Colonic mucosa (tissue), 4 donors: ENCODE data around the gene PHF12. TPM values are rescaled to one million over a fixed set of nuclear protein-coding genes. Genes with fewer than 3 reads are reported as not detected.
"Not testable (repeated sequence)": the region's sequence is repeated elsewhere in the genome, so short reads cannot be mapped to it uniquely, and the experiment has no call there.

ENCODE experiments used
- DNase-seq: peaks from one replicate; pipeline ENCODE4 v3.0.0-alpha.2; 2020
- H3K27ac ChIP-seq: fragments of 200-600 bp; one replicate; pipeline ENCODE4 v1.8.0; 2021
- H3K27me3 ChIP-seq: fragments of 200-600 bp; one replicate; pipeline ENCODE4 v1.8.0; 2021
- H3K36me3 ChIP-seq: fragments of 200-600 bp; one replicate; pipeline ENCODE4 v1.8.0; 2021
- H3K4me1 ChIP-seq: fragments of 200-600 bp; one replicate; pipeline ENCODE4 v1.8.0; 2021; ENCODE audit warnings: mild to moderate bottlenecking
- H3K4me3 ChIP-seq: fragments of 200-600 bp; one replicate; pipeline ENCODE4 v1.8.0; 2021
- H3K9ac ChIP-seq, 2 donors: one replicate each; pipeline ENCODE4 v1.7.0; 2013; ENCODE audit warnings: control low read depth in 2 of 2, low read depth in 2 of 2, low read length in 2 of 2
- H3K9me3 ChIP-seq: fragments of 200-600 bp; one replicate; pipeline ENCODE4 v1.8.0; 2021
- CTCF ChIP-seq: fragments of 200-600 bp; IDR thresholded peaks from one replicate; pipeline ENCODE4 v1.8.0; 2022; ENCODE audit warnings: antibody characterized with exemption, mild to moderate bottlenecking
- intact Hi-C: fragments of 100-400 bp; cut with DNase I; formaldehyde crosslinking; loops from one replicate; pipeline ENCODE4 v1.14.1; 2022
- total RNA-seq, 2 donors: library from RNA; stranded (reverse); fragmentation: NEBNext Ultra II Directional in 1 of 2; extraction: Animal tissue kit (Norgen Biotek cat#: 25700) in 1 of 2; gene quantifications; one replicate each; pipeline ENCODE4 v1.2.1, GENCODE V29; 2021
- donor health status: healthy.
- donor health status: DM: no; HTN: no; CAD: no.
- donor health status: DM: no; HTN: no; CAD: no.

PHF12 gene
- total RNA-seq, 2 donors from 2014 or later: 37.7 to 42.2 TPM

- peaks cover 8% of the 10 kb centered on the region for H3K36me3 ChIP-seq
- H3K9me3 ChIP-seq: no peaks in the 10 kb centered on the region
- H3K4me1 ChIP-seq: peaks cover 6% of the 10 kb centered on the region
- intact Hi-C loops: no loop called here
- H3K27ac ChIP-seq: no peak overlapping the region
- TF ChIP-seq CTCF: no peak
- no peaks in the 10 kb centered on the region for H3K27me3 ChIP-seq
- no peak overlapping the region for H3K9ac ChIP-seq
- peak; percentile 39 for DNase-seq
- no peak overlapping the region for H3K4me3 ChIP-seq
These were observed 44.4 kb downstream of the PHF12 start for GRCh38 chr17:28906706-28907438.

- DNase-seq: no peak
- H3K4me3 ChIP-seq: no peak overlapping the region
- H3K27me3 ChIP-seq: no peaks in the 10 kb centered on the region
- H3K9me3 ChIP-seq: no peaks in the 10 kb centered on the region
- H3K36me3 ChIP-seq: peaks cover 8% of the 10 kb centered on the region
- no peak overlapping the region for H3K9ac ChIP-seq
- no peak for TF ChIP-seq CTCF
- peaks cover 3% of the 10 kb centered on the region for H3K4me1 ChIP-seq
- no peak overlapping the region for H3K27ac ChIP-seq
- intact Hi-C loops: no loop called here
These were observed 45.0 kb downstream of the PHF12 start for GRCh38 chr17:28906276-28906675.

GRCh38 chr17:28904800-28905199 is 46.5 kb downstream of the PHF12 start:
- no peaks in the 10 kb centered on the region for H3K36me3 ChIP-seq
- DNase-seq: no peak
- TF ChIP-seq CTCF: no peak
- H3K9ac ChIP-seq: no peak overlapping the region
- H3K4me3 ChIP-seq: no peak overlapping the region
- peaks cover 3% of the 10 kb centered on the region for H3K4me1 ChIP-seq
- intact Hi-C loops: no loop called here
- H3K27me3 ChIP-seq: no peaks in the 10 kb centered on the region
- H3K27ac ChIP-seq: no peak overlapping the region
- H3K9me3 ChIP-seq: no peaks in the 10 kb centered on the region

GRCh38 chr17:28903546-28903841 is 47.8 kb downstream of the PHF12 start:
- H3K36me3 ChIP-seq, DNase-seq, H3K4me3 ChIP-seq, H3K27me3 ChIP-seq, intact Hi-C loops, H3K4me1 ChIP-seq, H3K9me3 ChIP-seq, H3K9ac ChIP-seq: not testable (repeated sequence)
- peak overlapping the region; percentile 83 for H3K27ac ChIP-seq

- H3K9ac ChIP-seq: peak within 1 kb of the TSS; percentile 80 to 82
- H3K9me3 ChIP-seq: no peaks in the 10 kb centered on the region
- peak within 1 kb of the TSS; percentile 83 for H3K27ac ChIP-seq
- DNase-seq: peak; percentile 94
- intact Hi-C loops: no loop called here
- H3K4me1 ChIP-seq: peaks cover 5% of the 10 kb centered on the region
- TF ChIP-seq CTCF: peak; percentile 94
- H3K36me3 ChIP-seq: no peaks in the 10 kb centered on the region
- peak within 1 kb of the TSS; percentile 83 for H3K4me3 ChIP-seq
- no peaks in the 10 kb centered on the region for H3K27me3 ChIP-seq
These were observed 48.3 kb downstream of the PHF12 start, which contains the start of gene DHRS13 for GRCh38 chr17:28902819-28903545. DHRS13 (minus strand) TSS chr17:28903079; CDS start chr17:28902944, 135 bp downstream.
